Activated T-cell treated with anti-CD3 and anti-CD28 coated beads for 1 hour (primary cell): Measurements from ENCODE around the gene CCDC136.

ENCODE experiments used
- DNase-seq: peaks from one replicate; pipeline ENCODE4 v3.0.0-alpha.2; 2020; ENCODE audit warnings: low read depth

The CCDC136 gene

DNA sequence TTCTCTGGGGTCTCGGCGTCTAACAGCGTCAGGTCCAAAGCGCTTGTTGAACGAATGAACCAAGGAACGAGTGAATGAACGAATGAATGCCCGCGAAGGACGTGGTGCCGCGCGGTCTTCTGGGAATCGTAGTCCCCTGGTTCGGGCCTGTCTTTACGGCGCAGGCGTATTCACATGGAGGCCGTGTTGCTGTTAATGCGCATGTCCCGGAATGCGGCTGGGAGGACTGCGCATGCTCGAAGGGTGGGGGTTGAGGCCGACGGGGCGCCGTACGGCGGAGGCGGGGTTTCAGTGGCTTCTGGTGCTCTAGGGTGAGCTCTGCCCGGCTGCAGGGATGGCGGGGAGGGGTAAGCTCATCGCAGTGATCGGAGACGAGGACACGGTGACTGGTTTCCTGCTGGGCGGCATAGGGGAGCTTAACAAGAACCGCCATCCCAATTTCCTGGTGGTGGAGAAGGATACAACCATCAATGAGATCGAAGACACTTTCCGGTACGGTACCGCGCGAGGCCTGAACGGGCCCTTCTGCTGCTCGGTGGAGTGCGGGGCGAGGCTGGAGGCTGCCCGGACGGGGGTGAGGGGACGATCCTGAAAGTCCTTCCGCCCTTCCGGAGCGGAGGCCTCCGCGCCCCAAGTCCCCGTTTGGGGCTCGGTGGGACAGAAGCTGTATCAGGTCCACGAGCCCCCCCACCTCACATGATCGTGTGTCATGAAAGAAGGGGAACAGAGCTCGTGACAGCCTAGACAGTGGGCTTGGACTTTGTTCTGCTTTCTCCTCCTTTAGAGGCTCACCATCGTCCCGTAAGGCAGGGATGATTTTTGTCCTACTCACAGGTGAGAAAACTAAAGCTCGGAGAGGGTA, 71.0 kb downstream of the CCDC136 start, which contains the start of gene ATP6V1F:
ATP6V1F (plus strand) TSS at position 286 of the 862 bp plus-strand sequence; CDS start at position 335, 49 bp downstream.
- DNase-seq: peak; percentile 100

DNA sequence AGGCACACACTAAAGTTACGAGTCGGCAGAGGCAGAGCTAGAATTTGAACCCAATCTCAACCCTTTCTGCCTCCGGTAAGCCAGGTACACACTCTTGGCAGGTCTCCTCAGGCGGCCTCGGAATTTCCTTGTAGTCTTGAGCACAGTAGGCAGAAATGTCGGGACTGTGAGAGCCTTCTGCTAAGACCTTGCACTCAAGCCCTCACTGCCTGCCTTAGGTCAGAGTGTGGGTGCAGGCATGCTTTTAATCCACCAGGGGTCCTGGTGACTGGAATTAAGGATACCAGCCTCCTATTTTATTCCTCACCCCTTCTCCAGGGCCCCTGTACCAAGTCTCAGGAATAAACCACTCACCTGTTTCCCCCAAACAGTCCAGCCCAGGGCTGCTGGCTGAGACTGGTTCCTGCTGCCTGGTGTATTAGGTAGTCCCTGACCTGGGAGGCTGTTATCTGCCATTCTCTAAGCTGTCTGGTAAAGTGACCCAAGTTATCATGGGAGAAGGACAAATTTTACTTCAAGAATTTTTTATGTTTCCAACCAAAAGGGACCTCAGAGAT, 71.7 kb downstream of the CCDC136 start:
- peak; percentile 20 for DNase-seq

DNA sequence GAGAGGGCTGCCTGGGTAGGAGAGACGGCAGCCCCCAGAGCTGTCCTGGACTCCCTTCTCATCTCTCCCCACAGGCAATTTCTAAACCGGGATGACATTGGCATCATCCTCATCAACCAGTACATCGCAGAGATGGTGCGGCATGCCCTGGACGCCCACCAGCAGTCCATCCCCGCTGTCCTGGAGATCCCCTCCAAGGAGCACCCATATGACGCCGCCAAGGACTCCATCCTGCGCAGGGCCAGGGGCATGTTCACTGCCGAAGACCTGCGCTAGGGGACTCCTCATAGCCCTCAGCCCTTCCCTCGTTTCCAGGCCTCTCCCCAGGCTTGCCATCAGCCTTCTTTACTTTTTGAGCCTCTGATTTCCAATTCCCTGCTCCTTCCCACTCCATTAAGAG, 73.5 kb downstream of the CCDC136 start:
- no peak for DNase-seq

DNA sequence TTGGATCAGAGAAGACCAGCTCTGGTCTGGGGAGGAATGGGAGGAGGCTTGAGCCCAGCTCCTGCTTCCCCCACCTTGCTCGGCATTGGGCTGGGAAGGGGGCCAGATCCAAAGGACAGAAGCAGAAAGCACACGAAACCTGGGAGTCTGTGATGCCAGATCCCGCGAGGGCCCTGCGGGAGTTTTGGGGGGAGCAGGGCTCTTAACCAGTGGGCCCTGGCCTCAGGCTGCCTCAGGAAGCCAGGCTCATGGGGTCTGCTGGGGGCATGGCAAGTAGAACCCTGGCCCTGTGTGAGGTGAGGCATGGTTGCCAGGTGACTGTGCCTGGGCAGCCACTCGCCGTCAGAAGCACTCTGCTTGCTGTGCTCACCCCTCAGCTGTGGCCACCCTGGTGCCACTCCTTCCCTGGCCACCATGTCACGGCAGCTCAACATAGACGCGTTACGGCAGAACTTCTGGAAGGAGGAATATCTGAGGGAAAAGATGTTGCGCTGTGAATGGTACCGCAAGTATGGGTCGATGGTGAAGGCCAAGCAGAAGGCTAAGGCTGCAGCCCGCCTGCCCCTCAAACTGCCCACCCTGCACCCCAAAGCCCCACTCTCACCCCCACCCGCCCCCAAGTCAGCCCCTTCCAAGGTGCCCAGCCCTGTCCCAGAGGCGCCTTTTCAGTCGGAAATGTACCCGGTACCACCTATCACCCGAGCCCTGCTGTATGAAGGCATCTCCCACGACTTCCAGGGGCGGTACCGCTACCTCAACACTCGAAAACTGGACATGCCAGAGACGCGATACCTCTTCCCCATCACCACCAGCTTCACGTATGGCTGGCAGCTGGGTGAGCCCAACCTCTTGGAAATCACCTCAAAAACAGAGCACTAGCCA, 74.5 kb downstream of the CCDC136 start:
- no peak for DNase-seq

DNA sequence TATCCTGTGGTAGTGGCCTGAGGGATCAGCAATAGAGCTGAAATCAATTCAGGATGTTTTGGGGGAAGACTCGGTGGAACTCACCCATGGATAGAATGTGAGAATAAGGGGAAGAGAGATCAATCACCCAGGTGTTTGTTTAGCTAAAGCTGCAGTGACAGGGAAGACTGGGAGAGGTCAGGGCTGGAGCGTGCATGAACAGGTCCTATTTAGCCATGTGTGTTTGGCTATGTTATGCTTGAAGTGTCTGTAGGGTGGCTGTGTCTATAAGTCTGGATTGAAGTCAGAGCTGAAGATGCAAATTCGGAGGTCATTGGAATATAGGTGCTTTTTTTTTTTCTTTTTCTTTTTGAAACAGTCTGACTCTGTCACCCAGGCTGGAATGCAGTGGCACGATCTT, 75.5 kb downstream of the CCDC136 start:
- DNase-seq: no peak

DNA sequence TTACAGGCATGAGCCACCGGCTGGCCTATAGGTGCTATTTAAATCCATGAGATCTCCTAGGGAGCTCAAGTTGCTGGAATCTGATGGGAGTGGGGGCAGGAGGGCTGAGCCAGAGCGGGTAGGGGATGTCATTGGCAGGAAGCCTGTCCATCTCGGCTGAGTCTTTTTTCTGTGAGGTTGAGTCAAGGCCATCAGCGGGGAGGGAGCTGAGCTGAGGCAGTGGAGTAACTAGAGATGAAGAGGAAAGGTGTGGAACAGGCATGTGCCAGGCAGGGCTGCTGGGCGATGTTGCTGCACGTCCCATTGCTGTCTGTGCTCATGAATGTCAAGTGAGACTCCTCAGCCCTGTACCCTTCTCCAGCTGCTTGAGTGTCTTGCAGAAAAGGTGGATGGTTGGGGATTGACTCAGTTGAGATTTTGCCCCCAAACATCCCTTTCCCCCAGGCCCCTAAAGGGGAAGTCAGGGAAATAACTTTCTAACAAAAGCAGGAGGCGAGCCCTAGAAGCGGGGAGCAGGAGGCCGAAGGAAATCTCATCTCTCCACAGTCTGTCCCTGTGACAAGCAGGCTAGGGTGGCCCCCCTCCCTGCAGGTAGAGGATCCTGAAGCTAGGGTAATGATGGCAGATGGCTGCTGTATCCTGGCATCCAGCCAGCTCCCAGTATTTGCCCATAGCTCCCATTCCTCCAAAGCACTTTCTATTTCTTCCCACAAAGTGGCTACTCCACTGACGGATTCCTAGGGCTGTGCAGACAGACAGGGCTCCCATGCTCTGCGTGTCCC, 76.3 kb downstream of the CCDC136 start:
- no peak for DNase-seq

DNA sequence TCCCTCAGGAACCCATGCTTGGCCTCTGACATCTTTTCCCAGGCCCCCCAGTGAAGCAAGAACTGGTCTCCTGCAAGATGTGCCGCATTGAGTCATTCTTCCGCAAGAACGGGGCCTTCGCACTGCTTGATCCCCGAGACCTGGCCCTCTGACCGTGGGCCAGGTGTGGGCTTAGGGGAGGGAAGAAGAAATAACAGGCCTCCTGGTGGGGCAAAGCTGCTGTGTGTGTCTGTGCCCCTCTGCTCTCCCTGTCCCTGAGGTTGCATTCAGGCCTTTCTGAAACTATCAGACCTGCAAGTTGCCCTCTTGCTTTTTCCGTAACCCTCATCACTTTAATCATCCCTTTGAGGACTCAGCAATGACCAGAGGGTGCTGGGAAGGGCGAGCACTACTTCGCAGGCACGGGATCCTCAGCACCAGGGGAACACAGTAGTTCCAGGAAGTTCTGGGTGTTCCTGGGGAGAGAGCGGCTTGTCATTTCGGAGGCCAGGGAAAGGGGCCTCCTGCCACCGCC, 76.9 kb downstream of the CCDC136 start:
- DNase-seq: no peak

DNA sequence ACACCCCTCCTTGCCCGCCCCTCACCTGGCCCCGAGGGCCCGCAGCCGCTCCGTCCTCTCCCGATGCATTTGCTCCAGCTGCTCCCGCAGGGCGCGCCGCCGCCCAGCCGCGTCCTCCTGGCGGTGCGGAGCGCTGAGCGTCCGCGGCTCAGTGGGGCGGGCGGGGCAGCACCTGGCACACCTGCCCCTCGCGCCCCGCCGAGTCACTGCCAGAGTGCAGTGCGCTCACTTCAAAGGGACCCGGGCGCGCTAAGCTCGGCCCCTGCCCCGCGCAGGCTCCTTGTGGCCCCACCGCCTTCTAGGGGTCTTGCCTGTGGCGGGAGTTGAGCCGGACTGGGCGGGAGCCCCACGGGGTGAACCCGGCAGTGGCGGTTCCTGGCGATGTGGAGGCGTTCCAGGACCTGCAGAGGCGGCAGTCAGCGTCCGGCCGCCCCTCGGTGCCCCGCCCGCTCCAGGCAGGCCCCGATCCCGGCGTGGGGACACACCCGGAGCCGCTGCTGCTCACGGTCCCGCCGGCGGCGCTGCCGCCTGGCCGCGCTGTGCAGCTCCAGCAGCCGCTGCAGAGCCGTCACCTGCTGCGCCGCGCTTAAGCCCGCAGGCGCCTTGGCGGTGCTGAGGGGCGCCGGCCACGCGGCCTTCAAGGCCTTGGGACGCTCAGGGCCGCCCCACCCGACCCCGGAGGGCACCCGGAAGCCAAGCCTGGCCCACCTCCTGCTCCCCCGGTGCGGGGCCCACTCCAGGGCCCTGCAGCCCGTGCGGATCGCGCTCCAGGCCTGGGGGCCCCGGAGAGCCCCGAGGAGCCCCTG, 77.6 kb downstream of the CCDC136 start:
- peak; percentile 19 for DNase-seq

DNA sequence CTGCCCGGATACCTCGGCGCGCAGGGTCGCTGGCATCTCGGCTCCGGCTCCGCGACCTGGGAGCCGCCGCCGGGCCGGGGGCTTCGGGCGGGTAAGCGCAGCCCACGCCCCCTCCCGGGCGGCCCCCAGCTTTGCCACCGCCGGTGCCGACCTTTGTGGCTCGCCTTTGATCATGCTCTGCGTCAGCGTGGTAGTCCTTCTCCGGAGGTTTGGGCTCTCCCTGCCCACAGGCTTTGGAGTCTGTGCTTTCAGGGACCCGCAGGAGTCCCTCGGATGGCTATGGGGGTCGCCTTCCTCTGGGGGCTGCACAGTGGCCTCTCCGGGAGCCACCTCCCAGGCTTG, 78.1 kb downstream of the CCDC136 start:
- DNase-seq: no peak

DNA sequence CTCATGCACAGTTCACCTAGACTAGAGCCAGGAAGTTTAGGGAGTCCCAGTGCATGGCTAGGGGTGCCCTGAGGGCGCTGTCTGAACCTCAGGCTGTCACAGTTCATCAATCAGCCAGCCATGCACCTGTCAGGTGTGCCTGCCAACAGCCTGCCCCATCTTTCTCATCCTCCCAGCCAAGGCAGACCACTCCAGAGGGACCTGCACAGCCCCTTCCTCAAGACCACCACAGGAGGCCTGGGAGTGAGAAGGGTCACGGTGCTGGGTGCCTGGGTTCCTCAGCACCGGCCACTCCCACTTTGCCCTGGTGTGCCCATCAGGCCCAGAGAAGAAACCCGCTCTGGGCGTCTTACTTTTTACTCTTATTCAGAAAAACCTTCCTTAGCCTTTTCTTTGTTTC, 79.3 kb downstream of the CCDC136 start:
- no peak for DNase-seq
